H9 (cell line): Measurements from ENCODE around the gene CHRNA4. TPM values are rescaled to one million over a fixed set of nuclear protein-coding genes. Genes with fewer than 3 reads are reported as not detected.

ENCODE experiments used
- DNase-seq: peaks from one replicate; pipeline ENCODE4 v3.0.0-alpha.2; 2017
- H2AFZ ChIP-seq: one replicate; pipeline ENCODE4 v1.6.1; 2013; ENCODE audit warnings: mild to moderate bottlenecking, low read length, control low read depth, moderate library complexity
- H2AK5ac ChIP-seq: 2 replicates; pipeline ENCODE4 v1.6.1; 2013; ENCODE audit warnings: low read length, control low read depth, mixed read lengths; ENCODE audit not compliant: insufficient read length
- H2BK120ac ChIP-seq: one replicate; pipeline ENCODE4 v1.6.1; 2013; ENCODE audit warnings: low read depth, mild to moderate bottlenecking, low read length, control low read depth, inconsistent platforms; ENCODE audit not compliant: poor library complexity, severe bottlenecking
- H2BK12ac ChIP-seq: 2 replicates; pipeline ENCODE4 v1.6.1; 2013; ENCODE audit warnings: low read length, control low read depth, mixed read lengths, low read depth; ENCODE audit not compliant: insufficient read length
- H2BK15ac ChIP-seq: 2 replicates; pipeline ENCODE4 v1.6.1; 2013; ENCODE audit warnings: low read depth, low read length, control low read depth
- H2BK20ac ChIP-seq: one replicate; pipeline ENCODE4 v1.6.1; 2013; ENCODE audit warnings: low read depth, mild to moderate bottlenecking, low read length, control low read depth, inconsistent platforms; ENCODE audit not compliant: poor library complexity, severe bottlenecking
- H2BK5ac ChIP-seq: 2 replicates; pipeline ENCODE4 v1.6.1; 2013; ENCODE audit warnings: low read length, control low read depth, mixed read lengths; ENCODE audit not compliant: insufficient read length
- H3K14ac ChIP-seq: 2 replicates; pipeline ENCODE4 v1.6.1; 2013; ENCODE audit warnings: low read length, control low read depth; ENCODE audit not compliant: insufficient read depth
- H3K18ac ChIP-seq: 2 replicates; pipeline ENCODE4 v1.6.1; 2013; ENCODE audit warnings: low read depth, mild to moderate bottlenecking, mixed read lengths, low read length, control low read depth; ENCODE audit not compliant: insufficient read length
- H3K23ac ChIP-seq: 2 replicates; pipeline ENCODE4 v1.6.1; 2013; ENCODE audit warnings: low read length, control low read depth, mixed read lengths, low read depth; ENCODE audit not compliant: insufficient read length
- H3K23me2 ChIP-seq: 2 replicates; pipeline ENCODE4 v1.6.1; 2013; ENCODE audit warnings: low read depth, mild to moderate bottlenecking, mixed read lengths, low read length, control low read depth; ENCODE audit not compliant: insufficient read length, poor library complexity, severe bottlenecking
- H3K27ac ChIP-seq: 2 replicates; pipeline ENCODE4 v1.5.1; 2013; ENCODE audit warnings: low read length, control low read depth, mixed read lengths, low read depth; ENCODE audit not compliant: insufficient read length
- H3K27me3 ChIP-seq: 2 replicates; pipeline ENCODE4 v1.6.1; 2013; ENCODE audit warnings: low read length, control low read depth, inconsistent platforms; ENCODE audit not compliant: insufficient read depth
- H3K4ac ChIP-seq: 2 replicates; pipeline ENCODE4 v1.6.1; 2013; ENCODE audit warnings: low read depth, mild to moderate bottlenecking, control low read depth, inconsistent platforms, low read length, moderate library complexity
- H3K4me1 ChIP-seq: 2 replicates; pipeline ENCODE4 v1.6.1; 2013; ENCODE audit warnings: low read length, control low read depth, inconsistent platforms; ENCODE audit not compliant: insufficient read depth
- H3K4me2 ChIP-seq: 2 replicates; pipeline ENCODE4 v1.6.1; 2013; ENCODE audit warnings: low read length, control low read depth, mixed read lengths; ENCODE audit not compliant: insufficient read length, insufficient read depth
- H3K56ac ChIP-seq: 2 replicates; pipeline ENCODE4 v1.6.1; 2013; ENCODE audit warnings: low read depth, mild to moderate bottlenecking, mixed read lengths, low read length, control low read depth; ENCODE audit not compliant: insufficient read length
- H3K79me1 ChIP-seq: 2 replicates; pipeline ENCODE4 v1.6.1; 2013; ENCODE audit warnings: low read depth, mild to moderate bottlenecking, moderate library complexity, low read length, control low read depth, inconsistent platforms; ENCODE audit not compliant: insufficient read depth, poor library complexity, severe bottlenecking
- H3K79me2 ChIP-seq: 2 replicates; pipeline ENCODE4 v1.6.1; 2013; ENCODE audit warnings: low read length, control low read depth, inconsistent platforms; ENCODE audit not compliant: insufficient read depth
- H3K9ac ChIP-seq: 2 replicates; pipeline ENCODE4 v1.6.1; 2013; ENCODE audit warnings: low read length, control low read depth, mixed read lengths; ENCODE audit not compliant: insufficient read length; ENCODE audit errors: extremely low read depth
- H3K9me3 ChIP-seq: one replicate; pipeline ENCODE4 v1.6.1; 2013; ENCODE audit warnings: low read depth, low read length, inconsistent platforms; ENCODE audit not compliant: control insufficient read depth
- H3T11ph ChIP-seq: one replicate; pipeline ENCODE4 v1.6.1; 2013; ENCODE audit warnings: mild to moderate bottlenecking, low read length, control low read depth, inconsistent platforms
- H4K20me1 ChIP-seq: one replicate; pipeline ENCODE4 v1.6.1; 2013; ENCODE audit not compliant: control insufficient read depth, insufficient read length, insufficient read depth
- H4K5ac ChIP-seq: 2 replicates; pipeline ENCODE4 v1.6.1; 2013; ENCODE audit warnings: low read depth, mild to moderate bottlenecking, mixed read lengths, low read length, control low read depth; ENCODE audit not compliant: insufficient read length
- H4K8ac ChIP-seq: replicated peaks from 2 replicates; pipeline ENCODE4 v1.6.1; 2013; ENCODE audit warnings: low read length, control low read depth, mixed read lengths, low read depth; ENCODE audit not compliant: insufficient read length
- H4K91ac ChIP-seq: 2 replicates; pipeline ENCODE4 v1.6.1; 2013; ENCODE audit warnings: low read depth, mild to moderate bottlenecking, moderate library complexity, mixed read lengths, low read length, control low read depth; ENCODE audit not compliant: insufficient read length
- H3K27ac Mint-ChIP-seq, 3 experiments: 2 replicates in 2 of 3; 3 replicates in 1 of 3; pipeline ENCODE4 v1.8.0; 2020 to 2021; ENCODE audit warnings: mixed read lengths in 3 of 3, mild to moderate bottlenecking in 1 of 3, moderate library complexity in 1 of 3
- H3K27me3 Mint-ChIP-seq: 2 replicates; pipeline ENCODE4 v1.8.0; 2021; ENCODE audit warnings: low read depth, mild to moderate bottlenecking, moderate library complexity, mixed read lengths
- H3K36me3 Mint-ChIP-seq, 3 experiments: 2 replicates in 2 of 3; 3 replicates in 1 of 3; pipeline ENCODE4 v1.8.0; 2020 to 2021; ENCODE audit warnings: low read depth in 3 of 3, mixed read lengths in 3 of 3; ENCODE audit not compliant: insufficient read depth in 1 of 3
- H3K4me1 Mint-ChIP-seq, 2 experiments: 2 replicates each; pipeline ENCODE4 v1.8.0; 2020; ENCODE audit warnings: mixed read lengths in 2 of 2
- H3K4me3 Mint-ChIP-seq, 2 experiments: 2 replicates in 1 of 2; 3 replicates in 1 of 2; pipeline ENCODE4 v1.8.0; 2020 to 2021; ENCODE audit warnings: mild to moderate bottlenecking in 2 of 2, mixed read lengths in 2 of 2, moderate library complexity in 1 of 2
- H3K9me3 Mint-ChIP-seq, 2 experiments: 2 replicates in 1 of 2; 3 replicates in 1 of 2; pipeline ENCODE4 v1.8.0; 2020; ENCODE audit warnings: mild to moderate bottlenecking in 2 of 2, mixed read lengths in 2 of 2, moderate library complexity in 1 of 2
- WGBS: extraction: QIAGEN DNeasy Blood & Tissue Kit; methylation state at CpG from one replicate; pipeline ENCODE4 v1.1.7; 2013; ENCODE audit warnings: missing lambda C conversion rate, low lambda C conversion rate, mixed read lengths; ENCODE audit not compliant: insufficient read length; ENCODE audit errors: extremely low coverage; 5-methylcytosine and 5-hydroxymethylcytosine counted together
- total RNA-seq: library from RNA; stranded (reverse); gene quantifications from 2 replicates; pipeline ENCODE4 v1.2.1, GENCODE V29; 2021
- TF ChIP-seq, protein P1 (sequence below): fragments of 200-600 bp; sonication (generic); conservative IDR thresholded peaks from 3 replicates; pipeline ENCODE4 v1.8.0; 2021; ENCODE audit warnings: antibody characterized with exemption, mild to moderate bottlenecking

Gene CHRNA4
- total RNA-seq, 1 experiment from 2014 or later, result 2.5 TPM

DNA sequence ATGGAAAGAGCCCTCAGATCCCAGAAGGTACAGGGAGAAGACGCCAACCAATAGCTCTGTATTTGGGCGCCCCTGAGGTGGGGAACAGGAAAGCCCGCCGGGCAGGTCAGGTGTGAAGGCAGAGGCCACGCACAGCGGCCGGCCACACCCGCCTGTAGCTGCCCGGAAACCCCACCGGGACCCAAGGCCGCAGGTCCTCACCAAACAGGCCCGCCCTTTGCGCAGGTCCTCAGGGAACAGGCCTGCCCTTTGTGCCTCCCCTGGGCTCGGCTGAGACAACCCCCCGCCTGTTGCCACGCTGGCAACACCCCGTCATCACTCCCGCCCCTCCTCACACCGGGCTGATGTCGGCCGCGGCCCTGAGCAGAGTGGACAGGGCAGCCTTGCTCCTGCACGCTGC lies 44.9 kb upstream of the CHRNA4 start:
- Histone ChIP-seq H3T11ph (no peak overlapping the region), H3K14ac (no peak overlapping the region; the same call in 1 of the 2 replicates), H2AK5ac (no peak overlapping the region), H3K18ac (no peak overlapping the region), H4K8ac (no peak overlapping the region), H2BK12ac (no peak overlapping the region), H3K9me3 (no peaks in the 10 kb centered on the region), H3K4me2 (no peak overlapping the region), H3K23ac (no peak overlapping the region), H2BK15ac (no peak overlapping the region), H3K27me3 (no peaks in the 10 kb centered on the region), H2AFZ (no peak overlapping the region), H3K4me1 (no peaks in the 10 kb centered on the region), H3K79me2 (no peaks in the 10 kb centered on the region), H4K20me1 (no peaks in the 10 kb centered on the region), H3K23me2 (no peaks in the 10 kb centered on the region), H4K91ac (no peak overlapping the region), H3K56ac (no peak overlapping the region), H3K79me1 (no peaks in the 10 kb centered on the region), H2BK5ac (no peak overlapping the region), H4K5ac (no peak overlapping the region), H3K4ac (no peak overlapping the region), H2BK120ac (no peak overlapping the region), H2BK20ac (no peak overlapping the region), H3K9ac (no peak overlapping the region), H3K27ac (no peak overlapping the region)
- Mint-ChIP-seq H3K9me3 (no peaks in the 10 kb centered on the region; a peak in 1 of 5 replicates), H3K27me3 (peaks cover 4% of the 10 kb centered on the region), H3K36me3 (no peaks in the 10 kb centered on the region), H3K27ac (no peak overlapping the region), H3K4me1 (peaks cover 6 to 31% of the 10 kb centered on the region in 2 experiments), H3K4me3 (no peak overlapping the region)
- DNase-seq, result no peak
- WGBS, result no CpG with 5 or more reads among the region's 23 CpGs
- TF ChIP-seq, protein P1, sequence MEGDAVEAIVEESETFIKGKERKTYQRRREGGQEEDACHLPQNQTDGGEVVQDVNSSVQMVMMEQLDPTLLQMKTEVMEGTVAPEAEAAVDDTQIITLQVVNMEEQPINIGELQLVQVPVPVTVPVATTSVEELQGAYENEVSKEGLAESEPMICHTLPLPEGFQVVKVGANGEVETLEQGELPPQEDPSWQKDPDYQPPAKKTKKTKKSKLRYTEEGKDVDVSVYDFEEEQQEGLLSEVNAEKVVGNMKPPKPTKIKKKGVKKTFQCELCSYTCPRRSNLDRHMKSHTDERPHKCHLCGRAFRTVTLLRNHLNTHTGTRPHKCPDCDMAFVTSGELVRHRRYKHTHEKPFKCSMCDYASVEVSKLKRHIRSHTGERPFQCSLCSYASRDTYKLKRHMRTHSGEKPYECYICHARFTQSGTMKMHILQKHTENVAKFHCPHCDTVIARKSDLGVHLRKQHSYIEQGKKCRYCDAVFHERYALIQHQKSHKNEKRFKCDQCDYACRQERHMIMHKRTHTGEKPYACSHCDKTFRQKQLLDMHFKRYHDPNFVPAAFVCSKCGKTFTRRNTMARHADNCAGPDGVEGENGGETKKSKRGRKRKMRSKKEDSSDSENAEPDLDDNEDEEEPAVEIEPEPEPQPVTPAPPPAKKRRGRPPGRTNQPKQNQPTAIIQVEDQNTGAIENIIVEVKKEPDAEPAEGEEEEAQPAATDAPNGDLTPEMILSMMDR, result no peak
